ENCODE data around the gene TES.

The TES gene

DNA sequence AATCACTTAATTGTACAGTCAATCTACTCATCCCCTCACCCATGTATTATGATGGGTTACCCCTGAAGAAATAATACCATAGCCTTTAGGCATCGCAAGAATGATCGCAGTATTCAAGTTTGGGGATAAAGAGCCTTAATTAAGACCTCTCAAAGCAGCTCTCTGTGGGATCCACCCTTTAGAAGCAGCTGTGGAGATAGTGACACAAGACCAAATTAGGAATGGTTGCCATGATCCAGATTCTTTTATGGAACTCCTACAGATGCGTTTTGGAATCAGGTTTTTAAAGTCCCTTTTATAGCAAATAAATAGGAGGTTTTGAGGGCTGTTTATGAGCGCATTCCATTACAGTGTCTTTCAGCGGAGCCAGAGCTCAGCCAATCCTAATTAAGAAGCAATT is 12.2 kb downstream of the TES start:
- no peak for DNase-seq (ENCODE audit: low spot score)

DNA sequence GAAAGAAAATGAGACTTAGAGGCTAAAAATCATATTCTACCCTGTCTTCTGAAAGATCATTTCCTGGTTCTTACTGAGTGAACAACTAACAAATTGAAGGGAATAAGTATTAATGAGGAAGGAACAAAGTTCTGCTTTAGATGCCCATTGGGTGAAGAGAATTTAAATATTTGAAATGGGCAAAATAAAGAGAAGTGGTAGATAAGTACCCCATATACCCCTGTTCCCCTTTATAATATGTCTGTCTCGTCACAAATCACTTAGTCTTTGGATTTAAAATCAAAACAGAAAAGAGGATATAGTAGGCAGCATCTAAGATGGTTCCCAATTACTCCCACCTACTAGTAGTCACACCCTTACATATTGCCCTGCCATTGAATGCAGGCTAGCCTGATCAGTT is 13.2 kb downstream of the TES start:
- DNase-seq (ENCODE audit: low spot score): no peak

- no peak for DNase-seq (ENCODE audit: low spot score)
Observed at GRCh38 chr7:116224492-116225098, 14.3 kb downstream of the TES start.

DNA sequence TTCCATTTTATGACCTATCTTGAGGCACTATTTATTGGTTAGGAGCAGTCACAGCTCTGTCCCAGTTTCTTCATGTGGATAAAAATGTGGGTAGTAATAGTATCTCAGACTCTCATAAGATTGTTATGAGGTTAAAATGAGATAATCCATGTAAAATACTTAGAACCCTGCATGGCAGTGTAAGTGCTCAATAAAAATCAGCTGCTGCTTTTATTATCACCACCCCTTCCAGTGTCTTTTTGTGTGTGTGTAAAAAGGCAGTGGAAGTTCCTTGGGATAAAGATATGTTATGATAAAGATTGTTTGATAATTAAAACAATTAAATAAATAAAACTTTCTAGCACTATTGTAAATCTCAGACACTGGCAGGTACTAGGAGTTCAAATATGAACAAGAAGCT is 15.5 kb downstream of the TES start:
- no peak for DNase-seq (ENCODE audit: low spot score)

- no peak for DNase-seq (ENCODE audit: low spot score)
Observed at GRCh38 chr7:116226664-116227063, 16.3 kb downstream of the TES start.

DNA sequence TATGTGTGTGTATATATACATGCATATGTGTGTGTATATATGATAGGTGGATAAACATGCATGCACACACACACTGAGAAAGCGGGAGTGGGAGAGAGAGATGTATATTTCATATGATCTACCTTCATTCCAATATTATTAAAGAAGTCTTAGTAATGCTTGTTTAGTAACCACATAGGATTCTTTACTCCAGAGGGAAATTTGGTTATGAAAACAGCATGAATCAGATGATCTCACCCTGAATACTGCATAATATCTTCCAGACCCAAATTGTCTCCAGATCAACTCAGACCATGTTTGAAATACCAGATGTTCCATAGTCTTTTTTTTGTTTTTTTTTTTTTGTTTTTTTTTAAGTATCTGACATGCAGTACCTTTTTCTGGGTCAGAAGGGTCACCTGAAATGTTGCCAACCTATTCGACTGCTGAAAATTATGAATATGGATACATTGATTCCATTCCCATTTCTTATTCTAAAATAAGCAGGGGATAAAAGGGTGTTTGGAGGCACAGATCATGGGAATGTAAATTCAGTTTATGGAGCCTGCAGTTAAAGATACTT is 17.4 kb downstream of the TES start:
- no peak for DNase-seq (ENCODE audit: low spot score)

DNA sequence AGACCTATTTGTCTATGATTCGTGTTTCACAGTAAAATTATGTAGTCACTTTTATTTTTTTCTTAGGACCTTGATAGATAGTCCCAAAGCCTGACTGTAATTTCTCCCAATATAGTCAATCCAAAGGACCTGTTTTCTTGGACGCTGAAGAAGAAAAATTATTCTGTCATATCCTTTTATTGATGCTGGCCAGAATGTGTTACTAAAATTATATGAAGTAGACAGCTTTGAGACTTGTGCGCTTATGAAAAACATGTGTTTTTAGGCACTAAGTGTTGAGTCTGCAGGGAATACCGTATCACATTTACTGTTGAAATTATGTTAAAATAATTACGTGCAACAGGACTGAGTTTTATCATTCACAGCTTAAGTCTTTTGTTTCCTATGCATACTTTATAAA is 17.9 kb downstream of the TES start:
- DNase-seq (ENCODE audit: low spot score): no peak

- DNase-seq (ENCODE audit: low spot score): no peak
Observed at GRCh38 chr7:116229366-116229765, 19.0 kb downstream of the TES start.

- DNase-seq (ENCODE audit: low spot score): no peak
Observed at GRCh38 chr7:116230191-116231005, 20.1 kb downstream of the TES start.

GRCh38 chr7:116231543-116231942 is 21.2 kb downstream of the TES start:
- no peak for DNase-seq (ENCODE audit: low spot score)

DNA sequence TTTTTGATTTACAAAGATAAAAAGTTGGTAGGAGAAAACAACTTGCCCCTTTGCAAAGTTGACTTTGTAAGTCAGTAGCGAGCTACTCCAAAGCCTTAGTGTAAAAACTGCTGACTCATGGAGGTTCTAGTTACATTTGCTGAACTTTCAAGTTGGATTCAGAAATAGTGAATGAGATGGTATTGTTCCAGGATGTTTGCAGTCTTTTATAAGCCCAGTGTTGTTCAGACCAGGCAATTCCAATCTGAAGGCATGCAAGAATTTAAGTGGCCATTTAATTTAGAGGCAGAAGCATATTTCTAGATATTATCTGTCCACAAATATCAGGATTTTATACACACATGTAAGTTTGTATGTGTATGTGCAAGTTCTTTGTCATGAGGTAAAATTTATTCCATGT is 21.6 kb downstream of the TES start:
- DNase-seq (ENCODE audit: low spot score): no peak

DNA sequence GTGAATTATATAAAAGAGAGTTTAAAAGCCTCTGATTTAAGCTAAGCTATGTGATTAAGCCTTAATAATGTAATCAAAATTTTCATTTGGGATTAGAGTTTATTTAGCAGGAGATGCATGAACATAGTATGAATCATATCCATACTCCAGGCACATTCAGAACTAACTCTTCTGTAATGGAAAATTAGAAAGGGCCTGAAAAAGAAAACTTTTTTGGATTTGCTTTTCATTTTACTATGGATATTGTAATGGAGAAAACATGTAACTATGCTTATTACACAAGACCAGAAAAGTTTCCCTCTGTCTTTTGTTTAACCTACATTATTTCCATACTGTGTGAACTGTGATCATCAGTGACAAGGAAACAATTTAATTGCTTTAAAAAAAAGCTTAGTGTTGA is 22.0 kb downstream of the TES start:
- no peak for DNase-seq (ENCODE audit: low spot score)

DNA sequence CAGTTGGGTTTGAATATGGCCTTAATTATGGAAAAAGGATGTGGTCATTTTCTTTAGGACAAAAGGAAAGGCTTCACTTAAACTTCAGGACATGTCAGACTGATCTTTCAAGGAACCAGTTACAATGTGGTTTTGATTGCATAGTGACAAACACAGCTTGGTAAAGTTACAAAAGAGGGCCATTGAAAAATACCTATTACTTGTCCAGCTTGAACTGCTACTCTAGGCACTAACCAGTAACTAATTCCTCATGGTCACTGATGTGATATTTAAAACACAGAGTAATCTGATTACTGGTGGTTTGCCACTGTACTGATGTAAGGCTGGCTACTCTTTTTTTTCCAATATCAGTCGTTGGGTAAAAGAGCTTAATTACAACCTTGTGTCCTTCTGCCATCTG is 22.6 kb downstream of the TES start:
- no peak for DNase-seq (ENCODE audit: low spot score)

GRCh38 chr7:116234517-116235200 is 24.3 kb downstream of the TES start:
- no peak for DNase-seq (ENCODE audit: low spot score)

GRCh38 chr7:116235380-116235779 is 25.0 kb downstream of the TES start:
- DNase-seq (ENCODE audit: low spot score): no peak

DNA sequence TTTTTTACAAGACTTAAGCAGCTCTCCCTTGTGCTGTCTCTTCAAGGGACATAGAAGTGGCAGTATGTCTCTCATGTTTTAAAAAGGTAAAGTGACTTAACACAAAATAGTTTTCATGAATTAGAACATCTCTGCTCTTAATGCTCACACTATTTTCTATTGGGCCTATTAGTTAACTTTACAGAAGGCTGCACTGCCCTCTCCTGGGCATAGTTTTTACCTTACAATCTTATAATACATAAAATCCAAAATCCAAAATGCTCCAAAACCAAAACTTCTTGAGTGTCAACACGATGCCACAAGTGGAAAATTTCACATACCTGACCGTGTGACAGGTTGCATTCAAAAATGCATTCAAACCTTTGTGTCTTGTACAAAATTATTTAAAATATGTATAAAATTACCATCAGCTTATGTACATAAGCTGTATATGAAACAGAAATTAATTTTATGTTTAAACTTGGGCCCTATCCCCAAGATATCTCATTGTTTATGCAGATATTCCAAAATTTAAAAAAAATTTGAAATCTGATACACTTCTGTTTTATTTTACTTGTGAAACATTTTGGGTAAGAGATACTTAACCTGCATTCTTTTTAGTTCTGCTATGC is 25.8 kb downstream of the TES start:
- DNase-seq (ENCODE audit: low spot score): no peak

DNA sequence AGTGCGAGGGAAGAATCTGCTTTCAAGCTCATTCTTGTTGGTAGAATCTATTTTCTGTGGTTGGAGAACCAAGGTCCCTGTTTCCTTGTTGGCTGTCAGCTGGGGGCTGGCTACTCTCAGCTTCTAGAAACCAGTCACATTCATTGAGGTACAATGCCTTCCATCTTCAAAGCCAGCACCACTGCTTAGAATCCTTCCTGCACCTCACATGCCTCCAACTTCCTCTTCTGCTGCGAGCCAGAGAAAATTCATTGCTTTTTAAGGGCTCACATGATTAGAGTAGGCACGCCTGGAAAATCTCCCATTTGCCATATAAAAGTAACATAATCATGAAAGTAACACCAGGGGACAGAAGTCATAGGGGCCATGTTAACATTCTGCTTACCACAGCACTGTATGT is 28.7 kb downstream of the TES start:
- no peak for DNase-seq (ENCODE audit: low spot score)

GRCh38 chr7:116239434-116239833 is 29.1 kb downstream of the TES start:
- peak; percentile 51 for DNase-seq (ENCODE audit: low spot score)

GRCh38 chr7:116240024-116240668 is 29.8 kb downstream of the TES start:
- DNase-seq (ENCODE audit: low spot score): no peak

- DNase-seq (ENCODE audit: low spot score): no peak
Observed at GRCh38 chr7:116241291-116241690, 31.0 kb downstream of the TES start.

DNA sequence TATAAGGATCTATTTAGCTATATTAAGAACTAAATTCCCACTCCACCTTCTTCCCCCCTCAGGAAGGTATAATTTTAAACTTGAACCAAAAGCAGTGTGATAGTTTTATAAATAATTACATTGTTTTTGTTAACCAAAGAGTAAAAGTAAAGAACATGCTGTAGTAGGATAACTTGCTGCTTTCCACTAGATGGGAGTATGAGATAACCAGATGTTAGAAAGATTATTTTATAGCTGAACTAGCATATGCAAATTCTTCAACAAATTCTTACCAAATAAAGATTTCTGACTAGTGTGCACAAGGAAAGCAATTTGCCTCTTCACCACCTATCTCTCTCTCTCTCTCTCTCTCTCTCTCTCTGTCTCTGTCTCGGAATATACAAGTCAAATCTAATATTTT is 31.8 kb downstream of the TES start:
- DNase-seq (ENCODE audit: low spot score): no peak

DNA sequence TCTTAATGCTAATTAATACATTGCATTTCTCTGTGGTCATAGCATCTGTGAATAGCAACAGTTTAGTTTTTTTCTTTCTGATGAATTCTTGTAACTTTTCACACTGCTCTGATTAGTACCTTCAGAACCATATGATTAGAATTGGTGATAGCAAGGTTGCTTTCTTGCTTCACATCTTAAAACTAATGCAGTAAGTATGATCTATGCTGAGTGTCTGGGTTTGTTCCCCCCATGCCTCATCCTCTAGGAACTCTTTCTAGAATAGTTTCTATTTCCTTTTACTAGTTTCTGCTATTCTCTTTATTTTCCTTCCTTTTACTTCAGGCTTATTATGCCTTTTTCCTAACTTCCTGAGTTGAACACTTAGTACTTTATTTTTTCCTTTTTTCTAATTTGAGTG is 32.4 kb downstream of the TES start:
- no peak for DNase-seq (ENCODE audit: low spot score)

All from HuH-7 (cell line).